A673 (cell line): ENCODE data around the gene GBX1. TPM values are rescaled to one million over a fixed set of nuclear protein-coding genes. Genes with fewer than 3 reads are reported as not detected.

ENCODE experiments used
- BruUV-seq: library from RNA; stranded (reverse); fragments of 400-500 nt; replicated peaks from 2 replicates; lab custom pipeline; 2021; lab: Mats Ljungman, UMichigan
- CTCF ChIA-PET: fragments of 300-600 bp; sonication (Branson Sonifier 250); formaldehyde crosslinking; loops from one replicate; lab custom pipeline; 2022; ENCODE audit warnings: antibody characterized with exemption; lab: Charles Lee
- POLR2A ChIA-PET: fragments of 300-600 bp; sonication (Branson Sonifier 250); formaldehyde crosslinking; loops from one replicate; lab custom pipeline; 2022; ENCODE audit warnings: antibody characterized with exemption; ENCODE audit not compliant: low non-redundant PET; lab: Charles Lee
- DNase-seq: peaks from one replicate; pipeline ENCODE4 v3.0.0-alpha.2; 2015; ENCODE audit warnings: low spot score
- H3K27ac ChIP-seq: fragments of 200-600 bp; sonication (generic); 2 replicates; pipeline ENCODE4 v1.5.1; 2016; ENCODE audit warnings: mixed run types, low read depth, mild to moderate bottlenecking, mixed read lengths, antibody characterized with exemption, low read length; ENCODE audit not compliant: poor library complexity, severe bottlenecking
- H3K27me3 ChIP-seq: fragments of 200-600 bp; sonication (generic); replicated peaks from 2 replicates; pipeline ENCODE4 v1.6.1; 2017; ENCODE audit warnings: mixed run types, low read depth, mild to moderate bottlenecking, mixed read lengths, antibody characterized with exemption, low read length; ENCODE audit not compliant: insufficient read depth, poor library complexity
- H3K36me3 ChIP-seq: fragments of 200-600 bp; sonication (generic); 2 replicates; pipeline ENCODE4 v1.6.1; 2016; ENCODE audit warnings: mixed run types, mild to moderate bottlenecking, mixed read lengths, antibody characterized with exemption, low read length; ENCODE audit not compliant: insufficient read depth, poor library complexity, severe bottlenecking
- H3K4me1 ChIP-seq: fragments of 200-600 bp; sonication (generic); 2 replicates; pipeline ENCODE4 v1.6.1; 2017; ENCODE audit warnings: mixed run types, mild to moderate bottlenecking, mixed read lengths, antibody characterized with exemption, low read length; ENCODE audit not compliant: insufficient read depth, poor library complexity, severe bottlenecking
- H3K4me3 ChIP-seq: fragments of 200-600 bp; sonication (generic); 2 replicates; pipeline ENCODE4 v1.5.1; 2016; ENCODE audit warnings: low read depth, mixed run types, mild to moderate bottlenecking, mixed read lengths, low read length; ENCODE audit not compliant: poor library complexity, severe bottlenecking
- H3K9me3 ChIP-seq: fragments of 200-600 bp; sonication (generic); 2 replicates; pipeline ENCODE4 v1.6.1; 2016; ENCODE audit warnings: mixed run types, low read depth, mild to moderate bottlenecking, mixed read lengths, antibody characterized with exemption, low read length; ENCODE audit not compliant: poor library complexity, severe bottlenecking
- EZH2 ChIP-seq: fragments of 200-600 bp; sonication (generic); IDR thresholded peaks from 2 replicates; pipeline ENCODE4 v1.6.1; 2017; ENCODE audit warnings: borderline replicate concordance, low read depth, mild to moderate bottlenecking, mixed read lengths, antibody characterized with exemption, low read length; ENCODE audit not compliant: poor library complexity, severe bottlenecking
- intact Hi-C: fragments of 100-400 bp; cut with micrococcal nuclease; formaldehyde crosslinking; loops from one replicate; pipeline ENCODE4 v1.10.0; 2022; ENCODE audit not compliant: unreplicated experiment
- total RNA-seq: library from RNA; stranded (reverse); gene quantifications from 2 replicates; pipeline ENCODE4 v1.2.3, GENCODE V29; 2021
- TF ChIP-seq, protein P1 (sequence below): fragments of 300-800, 200-600 bp; sonication (generic); conservative IDR thresholded peaks from 2 replicates; pipeline ENCODE4 v1.5.1; 2017; ENCODE audit warnings: low read depth, mild to moderate bottlenecking, antibody characterized with exemption, low read length, moderate library complexity, mixed read lengths

Gene GBX1
- total RNA-seq, 1 experiment from 2014 or later, result not detected

DNA sequence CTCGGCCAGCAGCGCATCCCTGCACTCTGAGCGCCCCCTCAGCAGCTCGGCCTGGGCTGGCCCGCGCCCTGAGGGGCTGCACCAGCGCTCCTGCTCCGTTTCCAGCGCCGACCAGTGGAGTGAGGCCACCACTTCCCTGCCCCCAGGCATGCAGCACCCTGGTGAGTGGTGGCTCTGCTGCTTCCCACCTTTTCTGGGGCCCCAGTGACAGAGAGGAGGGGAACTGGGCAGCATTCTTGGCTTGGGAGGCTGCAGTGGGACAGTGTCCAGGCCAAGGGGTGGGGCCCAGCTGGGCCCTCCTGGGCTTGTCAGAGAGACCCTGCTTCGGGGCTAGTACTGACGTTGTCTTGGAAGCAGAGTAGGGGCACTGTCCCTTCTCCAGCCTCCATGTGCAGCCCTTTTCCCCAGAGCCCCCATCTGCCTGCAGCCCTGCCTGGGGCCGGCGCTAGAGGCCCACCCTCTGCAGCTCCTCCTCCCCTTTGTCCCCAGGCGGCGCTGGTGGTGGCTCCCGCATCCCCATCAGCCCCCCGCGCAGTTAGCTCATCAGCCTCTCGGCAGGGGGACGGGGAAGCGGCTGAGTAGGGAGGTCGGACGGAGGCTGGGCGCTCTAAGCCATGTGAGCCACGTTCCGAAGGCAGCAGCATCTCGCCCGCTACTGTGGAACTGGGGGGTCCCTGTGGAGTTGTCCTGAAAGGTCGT, 29.2 kb downstream of the GBX1 start:
- TF ChIP-seq, protein P1, sequence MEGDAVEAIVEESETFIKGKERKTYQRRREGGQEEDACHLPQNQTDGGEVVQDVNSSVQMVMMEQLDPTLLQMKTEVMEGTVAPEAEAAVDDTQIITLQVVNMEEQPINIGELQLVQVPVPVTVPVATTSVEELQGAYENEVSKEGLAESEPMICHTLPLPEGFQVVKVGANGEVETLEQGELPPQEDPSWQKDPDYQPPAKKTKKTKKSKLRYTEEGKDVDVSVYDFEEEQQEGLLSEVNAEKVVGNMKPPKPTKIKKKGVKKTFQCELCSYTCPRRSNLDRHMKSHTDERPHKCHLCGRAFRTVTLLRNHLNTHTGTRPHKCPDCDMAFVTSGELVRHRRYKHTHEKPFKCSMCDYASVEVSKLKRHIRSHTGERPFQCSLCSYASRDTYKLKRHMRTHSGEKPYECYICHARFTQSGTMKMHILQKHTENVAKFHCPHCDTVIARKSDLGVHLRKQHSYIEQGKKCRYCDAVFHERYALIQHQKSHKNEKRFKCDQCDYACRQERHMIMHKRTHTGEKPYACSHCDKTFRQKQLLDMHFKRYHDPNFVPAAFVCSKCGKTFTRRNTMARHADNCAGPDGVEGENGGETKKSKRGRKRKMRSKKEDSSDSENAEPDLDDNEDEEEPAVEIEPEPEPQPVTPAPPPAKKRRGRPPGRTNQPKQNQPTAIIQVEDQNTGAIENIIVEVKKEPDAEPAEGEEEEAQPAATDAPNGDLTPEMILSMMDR, result no peak
- no peak for TF ChIP-seq EZH2
- Histone ChIP-seq H3K27me3 (no peaks in the 10 kb centered on the region), H3K36me3 (peaks cover 23% of the 10 kb centered on the region), H3K4me1 (no peaks in the 10 kb centered on the region), H3K27ac (no peak overlapping the region), H3K4me3 (no peak overlapping the region), H3K9me3 (no peaks in the 10 kb centered on the region)
- BruUV-seq, result no TSS peak
- no peak for DNase-seq
- POLR2A ChIA-PET, result no interaction called here
- CTCF ChIA-PET, result no interaction called here
- intact Hi-C loops, result no loop called here

DNA sequence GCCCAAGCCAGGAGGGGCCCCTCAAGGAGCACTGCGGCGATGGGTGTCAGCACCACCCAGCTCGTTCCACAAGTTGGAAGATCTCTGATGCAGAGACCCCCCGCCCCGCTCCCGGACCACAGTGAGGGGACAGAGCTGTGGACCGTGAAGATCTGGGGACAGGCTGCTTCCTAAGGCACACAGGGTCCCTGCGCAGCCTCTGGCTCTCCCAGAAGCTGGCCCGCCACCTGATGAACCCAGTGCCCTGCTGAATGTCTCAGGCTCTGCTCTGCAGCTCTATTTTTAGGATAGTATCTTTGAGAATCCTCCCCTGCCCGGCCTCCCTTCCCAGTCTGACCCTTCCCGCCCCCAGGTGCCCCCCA, 29.7 kb downstream of the GBX1 start:
- ChIA-PET CTCF (no interaction called here), POLR2A (no interaction called here)
- Histone ChIP-seq H3K9me3 (no peaks in the 10 kb centered on the region), H3K27me3 (no peaks in the 10 kb centered on the region), H3K36me3 (peaks cover 18% of the 10 kb centered on the region), H3K4me3 (no peak overlapping the region), H3K27ac (no peak overlapping the region), H3K4me1 (no peaks in the 10 kb centered on the region)
- no TSS peak for BruUV-seq
- DNase-seq, result no peak
- intact Hi-C loops, result no loop called here
- no peak for TF ChIP-seq EZH2
- TF ChIP-seq, protein P1, result no peak

DNA sequence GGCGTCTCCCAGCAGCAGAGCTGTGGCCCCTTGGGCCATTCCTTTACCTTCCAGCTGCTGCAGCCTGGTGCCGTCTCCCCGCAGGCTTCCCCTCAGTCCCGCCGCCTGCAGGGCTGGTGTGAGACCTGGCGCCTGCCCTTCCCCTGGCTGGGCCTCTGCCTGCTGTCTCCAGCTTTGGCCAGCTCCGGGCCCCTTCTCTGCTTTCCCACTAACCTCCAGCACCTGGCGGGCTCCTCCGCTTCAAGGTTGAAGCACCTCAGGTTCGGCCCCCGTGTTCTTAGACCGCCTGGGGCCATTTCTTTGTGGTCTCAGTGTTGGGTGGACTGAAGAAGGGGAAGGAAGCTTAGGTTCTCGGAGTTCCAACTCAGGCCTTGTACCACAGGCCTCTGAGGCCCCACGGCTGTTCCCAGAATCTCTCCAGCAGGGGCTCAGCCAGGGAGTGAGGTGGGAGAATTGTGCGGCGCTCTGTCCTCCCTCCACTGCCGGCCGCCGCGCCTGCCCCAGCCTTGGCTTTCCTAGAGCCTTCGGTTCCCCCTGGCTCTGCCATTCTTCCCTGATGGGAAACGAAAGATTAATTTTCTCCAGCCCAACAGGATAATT, 30.3 kb downstream of the GBX1 start:
- peaks cover 18% of the 10 kb centered on the region for H3K36me3 ChIP-seq
- no peak for TF ChIP-seq EZH2
- TF ChIP-seq, protein P1, result no peak
- BruUV-seq, result no TSS peak
- no peak for DNase-seq
- POLR2A ChIA-PET, result no interaction called here
- CTCF ChIA-PET, result no interaction called here
- no peak overlapping the region for H3K27ac ChIP-seq
- H3K4me1 ChIP-seq, result no peaks in the 10 kb centered on the region
- H3K27me3 ChIP-seq, result no peaks in the 10 kb centered on the region
- H3K4me3 ChIP-seq, result no peak overlapping the region
- H3K9me3 ChIP-seq, result no peaks in the 10 kb centered on the region
- intact Hi-C loops, result no loop called here
